ENCODE data around the gene TPCN2.
"Not testable (repeated sequence)": the region's sequence is repeated elsewhere in the genome, so short reads cannot be mapped to it uniquely, and the experiment has no call there.

TPCN2 gene

GRCh38 chr11:69076977-69077376 is 28.2 kb downstream of the TPCN2 start:
- not testable (repeated sequence) for DNase-seq

- DNase-seq = no peak
These were observed 29.8 kb downstream of the TPCN2 start for GRCh38 chr11:69078508-69078907.

GRCh38 chr11:69078930-69079605 is 30.3 kb downstream of the TPCN2 start:
- no peak for DNase-seq

- DNase-seq = no peak
These were observed 31.0 kb downstream of the TPCN2 start for GRCh38 chr11:69079661-69080256.

GRCh38 chr11:69080257-69080995 is 31.7 kb downstream of the TPCN2 start:
- DNase-seq = no peak

GRCh38 chr11:69081180-69081579 is 32.4 kb downstream of the TPCN2 start:
- DNase-seq = no peak

- DNase-seq = no peak
These were observed 35.0 kb downstream of the TPCN2 start for GRCh38 chr11:69083531-69084247.

GRCh38 chr11:69084371-69084770 is 35.6 kb downstream of the TPCN2 start:
- DNase-seq = no peak

GRCh38 chr11:69085490-69086095 is 36.9 kb downstream of the TPCN2 start:
- no peak for DNase-seq

- no peak for DNase-seq
These were observed 37.7 kb downstream of the TPCN2 start for GRCh38 chr11:69086152-69087132.

- DNase-seq = no peak
These were observed 38.4 kb downstream of the TPCN2 start for GRCh38 chr11:69087133-69087524.

- no peak for DNase-seq
These were observed 39.1 kb downstream of the TPCN2 start for GRCh38 chr11:69087811-69088210.

- DNase-seq = peak; percentile 91
These were observed 40.0 kb downstream of the TPCN2 start for GRCh38 chr11:69088676-69089146.

- peak; percentile 20 for DNase-seq
These were observed 40.5 kb downstream of the TPCN2 start for GRCh38 chr11:69089258-69089657.

GRCh38 chr11:69091638-69092165 is 43.0 kb downstream of the TPCN2 start:
- DNase-seq = no peak

- no peak for DNase-seq
These were observed 43.5 kb downstream of the TPCN2 start for GRCh38 chr11:69092263-69092662.

- no peak for DNase-seq
These were observed 44.4 kb downstream of the TPCN2 start for GRCh38 chr11:69093106-69093505.

- no peak for DNase-seq
These were observed 45.6 kb downstream of the TPCN2 start for GRCh38 chr11:69094111-69094914.

GRCh38 chr11:69094915-69095290 is 46.2 kb downstream of the TPCN2 start:
- no peak for DNase-seq

GRCh38 chr11:69095300-69095699 is 46.6 kb downstream of the TPCN2 start:
- DNase-seq = no peak

- no peak for DNase-seq
These were observed 47.7 kb downstream of the TPCN2 start for GRCh38 chr11:69096473-69096872.
